ENCODE measurements around the gene RAF1.
"Not testable (repeated sequence)": the region's sequence is repeated elsewhere in the genome, so short reads cannot be mapped to it uniquely, and the experiment has no call there.

RAF1 gene

GRCh38 chr3:12701601-12702000 lies 37.7 kb upstream of the RAF1 start:
- not testable (repeated sequence) for H3K27me3 ChIP-seq (replicated peaks; ENCODE audit: control insufficient read depth, insufficient read depth, low read length, poor library complexity, severe bottlenecking); H3K36me3 ChIP-seq (ENCODE audit: control insufficient read depth, insufficient read depth, low read length); H3K27ac ChIP-seq (ENCODE audit: insufficient read depth, low read length, poor library complexity, severe bottlenecking); DNase-seq; H3K4me1 ChIP-seq (ENCODE audit: control insufficient read depth, insufficient read depth, low read length, poor library complexity, severe bottlenecking); H3K9me3 ChIP-seq (ENCODE audit: control insufficient read depth, low read length); H3K4me3 ChIP-seq (ENCODE audit: insufficient read depth, low read depth, low read length, poor library complexity, severe bottlenecking)

GRCh38 chr3:12700800-12701199 lies 36.9 kb upstream of the RAF1 start:
- no peaks in the 10 kb centered on the region for H3K4me1 ChIP-seq (ENCODE audit: control insufficient read depth, insufficient read depth, low read length, poor library complexity, severe bottlenecking)
- no peaks in the 10 kb centered on the region for H3K9me3 ChIP-seq (ENCODE audit: control insufficient read depth, low read length)
- H3K4me3 ChIP-seq (ENCODE audit: insufficient read depth, low read depth, low read length, poor library complexity, severe bottlenecking): no peak overlapping the region
- no peak for DNase-seq
- no peaks in the 10 kb centered on the region for H3K27me3 ChIP-seq (replicated peaks; ENCODE audit: control insufficient read depth, insufficient read depth, low read length, poor library complexity, severe bottlenecking)
- H3K36me3 ChIP-seq (ENCODE audit: control insufficient read depth, insufficient read depth, low read length): no peaks in the 10 kb centered on the region
- no peak overlapping the region for H3K27ac ChIP-seq (ENCODE audit: insufficient read depth, low read length, poor library complexity, severe bottlenecking)

GRCh38 chr3:12695916-12696315 lies 32.0 kb upstream of the RAF1 start:
- no peaks in the 10 kb centered on the region for H3K36me3 ChIP-seq (ENCODE audit: control insufficient read depth, insufficient read depth, low read length)
- H3K27me3 ChIP-seq (replicated peaks; ENCODE audit: control insufficient read depth, insufficient read depth, low read length, poor library complexity, severe bottlenecking): no peaks in the 10 kb centered on the region
- H3K9me3 ChIP-seq (ENCODE audit: control insufficient read depth, low read length): no peaks in the 10 kb centered on the region
- H3K4me3 ChIP-seq (ENCODE audit: insufficient read depth, low read depth, low read length, poor library complexity, severe bottlenecking): no peak overlapping the region
- no peak for DNase-seq
- H3K27ac ChIP-seq (ENCODE audit: insufficient read depth, low read length, poor library complexity, severe bottlenecking): no peak overlapping the region
- H3K4me1 ChIP-seq (ENCODE audit: control insufficient read depth, insufficient read depth, low read length, poor library complexity, severe bottlenecking): no peaks in the 10 kb centered on the region

GRCh38 chr3:12695112-12695511 lies 31.2 kb upstream of the RAF1 start:
- Histone ChIP-seq H3K27ac (ENCODE audit: insufficient read depth, low read length, poor library complexity, severe bottlenecking) (no peak overlapping the region), H3K4me1 (ENCODE audit: control insufficient read depth, insufficient read depth, low read length, poor library complexity, severe bottlenecking) (no peaks in the 10 kb centered on the region), H3K4me3 (ENCODE audit: insufficient read depth, low read depth, low read length, poor library complexity, severe bottlenecking) (no peak overlapping the region), H3K27me3 (replicated peaks; ENCODE audit: control insufficient read depth, insufficient read depth, low read length, poor library complexity, severe bottlenecking) (no peaks in the 10 kb centered on the region), H3K9me3 (ENCODE audit: control insufficient read depth, low read length) (no peaks in the 10 kb centered on the region), H3K36me3 (ENCODE audit: control insufficient read depth, insufficient read depth, low read length) (no peaks in the 10 kb centered on the region)
- DNase-seq: no peak

GRCh38 chr3:12692444-12692843 lies 28.5 kb upstream of the RAF1 start:
- Histone ChIP-seq H3K4me3 (ENCODE audit: insufficient read depth, low read depth, low read length, poor library complexity, severe bottlenecking) (no peak overlapping the region), H3K4me1 (ENCODE audit: control insufficient read depth, insufficient read depth, low read length, poor library complexity, severe bottlenecking) (no peaks in the 10 kb centered on the region), H3K27me3 (replicated peaks; ENCODE audit: control insufficient read depth, insufficient read depth, low read length, poor library complexity, severe bottlenecking) (no peaks in the 10 kb centered on the region), H3K9me3 (ENCODE audit: control insufficient read depth, low read length) (no peaks in the 10 kb centered on the region), H3K27ac (ENCODE audit: insufficient read depth, low read length, poor library complexity, severe bottlenecking) (no peak overlapping the region), H3K36me3 (ENCODE audit: control insufficient read depth, insufficient read depth, low read length) (no peaks in the 10 kb centered on the region)
- no peak for DNase-seq

- H3K4me1 ChIP-seq (ENCODE audit: control insufficient read depth, insufficient read depth, low read length, poor library complexity, severe bottlenecking): no peaks in the 10 kb centered on the region
- DNase-seq: no peak
- no peak overlapping the region for H3K27ac ChIP-seq (ENCODE audit: insufficient read depth, low read length, poor library complexity, severe bottlenecking)
- no peaks in the 10 kb centered on the region for H3K9me3 ChIP-seq (ENCODE audit: control insufficient read depth, low read length)
- no peaks in the 10 kb centered on the region for H3K27me3 ChIP-seq (replicated peaks; ENCODE audit: control insufficient read depth, insufficient read depth, low read length, poor library complexity, severe bottlenecking)
- H3K36me3 ChIP-seq (ENCODE audit: control insufficient read depth, insufficient read depth, low read length): no peaks in the 10 kb centered on the region
- H3K4me3 ChIP-seq (ENCODE audit: insufficient read depth, low read depth, low read length, poor library complexity, severe bottlenecking): no peak overlapping the region
Measured at GRCh38 chr3:12689997-12690711, 26.2 kb upstream of the RAF1 start.

GRCh38 chr3:12687948-12688347 lies 24.0 kb upstream of the RAF1 start:
- DNase-seq: no peak
- no peaks in the 10 kb centered on the region for H3K9me3 ChIP-seq (ENCODE audit: control insufficient read depth, low read length)
- H3K4me3 ChIP-seq (ENCODE audit: insufficient read depth, low read depth, low read length, poor library complexity, severe bottlenecking): no peak overlapping the region
- no peaks in the 10 kb centered on the region for H3K4me1 ChIP-seq (ENCODE audit: control insufficient read depth, insufficient read depth, low read length, poor library complexity, severe bottlenecking)
- no peak overlapping the region for H3K27ac ChIP-seq (ENCODE audit: insufficient read depth, low read length, poor library complexity, severe bottlenecking)
- H3K36me3 ChIP-seq (ENCODE audit: control insufficient read depth, insufficient read depth, low read length): no peaks in the 10 kb centered on the region
- H3K27me3 ChIP-seq (replicated peaks; ENCODE audit: control insufficient read depth, insufficient read depth, low read length, poor library complexity, severe bottlenecking): no peaks in the 10 kb centered on the region

- DNase-seq: no peak
- H3K36me3 ChIP-seq (ENCODE audit: control insufficient read depth, insufficient read depth, low read length): no peaks in the 10 kb centered on the region
- H3K27ac ChIP-seq (ENCODE audit: insufficient read depth, low read length, poor library complexity, severe bottlenecking): no peak overlapping the region
- no peak overlapping the region for H3K4me3 ChIP-seq (ENCODE audit: insufficient read depth, low read depth, low read length, poor library complexity, severe bottlenecking)
- H3K9me3 ChIP-seq (ENCODE audit: control insufficient read depth, low read length): no peaks in the 10 kb centered on the region
- H3K27me3 ChIP-seq (replicated peaks; ENCODE audit: control insufficient read depth, insufficient read depth, low read length, poor library complexity, severe bottlenecking): no peaks in the 10 kb centered on the region
- no peaks in the 10 kb centered on the region for H3K4me1 ChIP-seq (ENCODE audit: control insufficient read depth, insufficient read depth, low read length, poor library complexity, severe bottlenecking)
Measured at GRCh38 chr3:12686096-12686495, 22.2 kb upstream of the RAF1 start.

GRCh38 chr3:12681943-12682390 lies 18.1 kb upstream of the RAF1 start:
- Histone ChIP-seq H3K36me3 (ENCODE audit: control insufficient read depth, insufficient read depth, low read length) (no peaks in the 10 kb centered on the region), H3K27me3 (replicated peaks; ENCODE audit: control insufficient read depth, insufficient read depth, low read length, poor library complexity, severe bottlenecking) (no peaks in the 10 kb centered on the region), H3K27ac (ENCODE audit: insufficient read depth, low read length, poor library complexity, severe bottlenecking) (no peak overlapping the region), H3K9me3 (ENCODE audit: control insufficient read depth, low read length) (no peaks in the 10 kb centered on the region), H3K4me3 (ENCODE audit: insufficient read depth, low read depth, low read length, poor library complexity, severe bottlenecking) (no peak overlapping the region), H3K4me1 (ENCODE audit: control insufficient read depth, insufficient read depth, low read length, poor library complexity, severe bottlenecking) (no peaks in the 10 kb centered on the region)
- no peak for DNase-seq

- Histone ChIP-seq H3K9me3 (ENCODE audit: control insufficient read depth, low read length) (no peaks in the 10 kb centered on the region), H3K4me1 (ENCODE audit: control insufficient read depth, insufficient read depth, low read length, poor library complexity, severe bottlenecking) (no peaks in the 10 kb centered on the region), H3K27me3 (replicated peaks; ENCODE audit: control insufficient read depth, insufficient read depth, low read length, poor library complexity, severe bottlenecking) (no peaks in the 10 kb centered on the region), H3K4me3 (ENCODE audit: insufficient read depth, low read depth, low read length, poor library complexity, severe bottlenecking) (no peak overlapping the region), H3K27ac (ENCODE audit: insufficient read depth, low read length, poor library complexity, severe bottlenecking) (no peak overlapping the region), H3K36me3 (ENCODE audit: control insufficient read depth, insufficient read depth, low read length) (no peaks in the 10 kb centered on the region)
- DNase-seq: no peak
Measured at GRCh38 chr3:12681089-12681942, 17.4 kb upstream of the RAF1 start.
